K562 (cell line): ENCODE results near the gene MARCHF9. TPM values are rescaled to one million over a fixed set of nuclear protein-coding genes. Genes with fewer than 3 reads are reported as not detected.

ENCODE experiments used
- CBX3 ChIP-seq, 2 experiments: IDR thresholded peaks; 1 replicate in 1 of 2; 2 replicates in 1 of 2; pipeline ENCODE4 v1.6.1; 2012; ENCODE audit warnings: inconsistent platforms in 2 of 2, low read length in 2 of 2, borderline replicate concordance in 1 of 2, control low read depth in 1 of 2
- CEBPG ChIP-seq, 3 experiments: fragments of 200-800 bp in 1 of 3; sonication (Bioruptor generic) in 1 of 3; sonication (generic) in 1 of 3; formaldehyde crosslinking in 1 of 3; IDR thresholded peaks in 2 of 3; conservative IDR thresholded peaks in 1 of 3; 2 replicates each; pipeline versions ENCODE4 v1.6.1 to v1.8.0; 2016 to 2022; ENCODE audit warnings: missing compliant biosample characterization in 2 of 3, missing genetic modification characterization in 2 of 3, mild to moderate bottlenecking in 1 of 3, missing genetic modification reagents in 1 of 3
- CREB1 ChIP-seq, 2 experiments: sonication (generic) in 1 of 2; formaldehyde crosslinking in 1 of 2; IDR thresholded peaks; 2 replicates each; pipeline versions ENCODE4 v1.6.1 to v1.8.0; 2012 to 2022; ENCODE audit warnings: inconsistent platforms in 1 of 2, mild to moderate bottlenecking in 1 of 2, missing genetic modification reagents in 1 of 2, moderate library complexity in 1 of 2
- FIP1L1 ChIP-seq: fragments of 200-400 bp; formaldehyde crosslinking; IDR thresholded peaks from 2 replicates; pipeline ENCODE4 v1.6.1; 2018; ENCODE audit warnings: mild to moderate bottlenecking, low read depth, low read length; ENCODE audit not compliant: poor library complexity, severe bottlenecking
- FOSL1 ChIP-seq: fragments of 200-800 bp; sonication (Bioruptor generic); conservative IDR thresholded peaks from 2 replicates; pipeline ENCODE4 v1.6.1; 2016; ENCODE audit warnings: missing genetic modification characterization, missing compliant biosample characterization
- FOXA1 ChIP-seq: fragments of 450-650 bp; IDR thresholded peaks from 2 replicates; pipeline ENCODE4 v1.6.1; 2016; ENCODE audit warnings: mild to moderate bottlenecking, borderline replicate concordance
- MECOM ChIP-seq: fragments of 250-450 bp; sonication (Bioruptor Pico); IDR thresholded peaks from 2 replicates; pipeline ENCODE4 v1.8.0; 2022; ENCODE audit warnings: inconsistent platforms
- RBM34 ChIP-seq: fragments of 200-400 bp; formaldehyde crosslinking; IDR thresholded peaks from 2 replicates; pipeline ENCODE4 v1.6.1; 2018; ENCODE audit warnings: low read length, borderline replicate concordance; ENCODE audit not compliant: insufficient read depth
- SMAD2 ChIP-seq: fragments of 150-350 bp; IDR thresholded peaks from 2 replicates; pipeline ENCODE4 v1.6.1; 2014; ENCODE audit warnings: low read depth, mild to moderate bottlenecking, low read length
- ZFP30 ChIP-seq: fragments of 250-450 bp; sonication (Bioruptor Pico); IDR thresholded peaks from 2 replicates; pipeline ENCODE4 v1.8.0; 2022; ENCODE audit warnings: moderate library complexity, mild to moderate bottlenecking, inconsistent platforms, borderline replicate concordance
- ZNF12 ChIP-seq: sonication (generic); formaldehyde crosslinking; IDR thresholded peaks from 2 replicates; pipeline ENCODE4 v1.4.0; 2020; ENCODE audit warnings: mild to moderate bottlenecking, missing genetic modification reagents
- ZNF354B ChIP-seq: fragments of 250-450 bp; sonication (Bioruptor Pico); IDR thresholded peaks from 2 replicates; pipeline ENCODE4 v1.4.0; 2020
- ZNF445 ChIP-seq: fragments of 250-450 bp; sonication (Bioruptor Pico); IDR thresholded peaks from 2 replicates; pipeline ENCODE4 v1.4.0; 2020; ENCODE audit warnings: low read depth, mild to moderate bottlenecking, moderate library complexity
- polyA plus RNA-seq, 8 experiments: library from polyadenylated mRNA; depleted of rRNA in 4 of 8; stranded (reverse) in 5 of 8; unstranded in 3 of 8; fragments of >200 nt; fragmentation: Nextera tagmentation in 2 of 8; fragmentation: Illumina TruSeq in 1 of 8; extraction: Ambion mirVana in 2 of 8; extraction: Trizol in 1 of 8; gene quantifications; 2 replicates each; pipeline versions ENCODE4 v1.2.1 to v1.2.3, GENCODE V29; 2011 to 2014; ENCODE audit warnings: inconsistent platforms in 1 of 8, missing spikeins in 1 of 8
- total RNA-seq, 7 experiments: library from RNA; depleted of rRNA in 6 of 7; stranded (reverse); fragments of >200 nt in 6 of 7; fragmentation: Illumina TruSeq in 2 of 7; extraction: Trizol in 2 of 7; gene quantifications; 2 replicates each; pipeline versions ENCODE4 v1.2.1 to v1.2.3, GENCODE V29; 2011 to 2021; ENCODE audit warnings: low replicate concordance in 1 of 7
- TF ChIP-seq, protein P1 (sequence below), 2 experiments: fragments of 450-650 bp in 1 of 2; IDR thresholded peaks; 2 replicates each; pipeline ENCODE4 v1.6.1; 2011 to 2017; ENCODE audit warnings: low read depth in 2 of 2, antibody characterized with exemption in 1 of 2, borderline replicate concordance in 1 of 2, low read length in 1 of 2, mild to moderate bottlenecking in 1 of 2, mixed read lengths in 1 of 2; ENCODE audit not compliant: control insufficient read depth in 1 of 2
- TF ChIP-seq, protein P2 (sequence below): fragments of 450-650 bp; IDR thresholded peaks from 2 replicates; pipeline ENCODE4 v1.6.1; 2017; ENCODE audit warnings: antibody characterized with exemption
- TF ChIP-seq, protein P3 (sequence below): sonication (generic); formaldehyde crosslinking; IDR thresholded peaks from 2 replicates; pipeline ENCODE4 v1.9.0; 2022; ENCODE audit warnings: mild to moderate bottlenecking, missing genetic modification reagents
- TF ChIP-seq, protein P4 (sequence below), 2 experiments: fragments of 250-450 bp in 1 of 2; fragments of 450-650 bp in 1 of 2; sonication (Bioruptor Pico) in 1 of 2; IDR thresholded peaks; 2 replicates each; pipeline versions ENCODE4 v1.6.1 to v1.8.0; 2016 to 2021; ENCODE audit warnings: mild to moderate bottlenecking in 2 of 2, moderate library complexity in 2 of 2, missing compliant biosample characterization in 1 of 2, missing genetic modification characterization in 1 of 2

Gene MARCHF9
- total and polyA plus RNA-seq, 9 of the 15 experiments (the other 6 are each of a cell fraction or from before 2014, with no cell fraction given), result 0.80 to 12.4 (median 6.2) TPM

DNA sequence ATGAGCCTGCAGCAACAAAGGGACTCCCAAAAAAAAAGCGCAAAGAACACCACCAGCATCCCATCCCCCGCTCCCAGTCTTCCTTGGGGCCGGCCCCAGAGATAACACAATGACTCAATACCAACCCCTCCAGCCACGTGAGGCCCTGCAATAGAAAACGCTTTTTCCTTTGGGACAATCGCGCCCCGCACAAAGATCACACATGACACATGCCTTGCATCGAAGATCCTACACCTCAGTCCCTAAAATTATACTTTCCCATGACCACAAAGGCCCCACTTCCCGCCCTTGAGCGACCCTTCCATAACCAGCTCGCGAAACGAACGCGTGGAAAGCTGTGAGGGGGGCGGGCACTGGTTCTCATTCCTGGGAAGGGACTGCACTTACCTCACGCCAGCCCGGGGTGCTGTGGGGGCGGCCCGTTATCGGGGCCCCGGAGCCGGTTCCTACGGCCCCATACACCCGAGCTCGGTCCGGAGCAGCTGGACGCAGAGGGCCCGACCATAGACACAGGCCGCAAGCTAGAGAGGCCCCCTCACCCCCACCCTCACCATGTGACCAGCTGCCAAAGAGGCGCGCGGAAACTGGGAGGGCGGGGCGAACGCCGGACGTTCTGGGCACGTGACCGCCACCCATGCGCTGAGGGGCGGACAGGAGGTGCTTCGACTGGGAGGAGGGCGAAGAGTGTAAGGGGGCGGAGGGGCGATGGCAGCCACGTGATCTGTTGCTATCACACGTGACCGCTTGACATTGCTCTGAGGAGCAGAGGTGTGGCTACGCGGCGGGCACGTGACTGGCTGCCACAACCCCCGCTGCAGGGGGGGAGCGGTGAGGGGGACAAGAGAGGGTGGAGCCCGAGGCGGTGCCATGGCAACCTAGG is 2.9 kb upstream of the MARCHF9 start, which contains the start of gene CDK4 (continued):
- TF ChIP-seq, protein P1, sequence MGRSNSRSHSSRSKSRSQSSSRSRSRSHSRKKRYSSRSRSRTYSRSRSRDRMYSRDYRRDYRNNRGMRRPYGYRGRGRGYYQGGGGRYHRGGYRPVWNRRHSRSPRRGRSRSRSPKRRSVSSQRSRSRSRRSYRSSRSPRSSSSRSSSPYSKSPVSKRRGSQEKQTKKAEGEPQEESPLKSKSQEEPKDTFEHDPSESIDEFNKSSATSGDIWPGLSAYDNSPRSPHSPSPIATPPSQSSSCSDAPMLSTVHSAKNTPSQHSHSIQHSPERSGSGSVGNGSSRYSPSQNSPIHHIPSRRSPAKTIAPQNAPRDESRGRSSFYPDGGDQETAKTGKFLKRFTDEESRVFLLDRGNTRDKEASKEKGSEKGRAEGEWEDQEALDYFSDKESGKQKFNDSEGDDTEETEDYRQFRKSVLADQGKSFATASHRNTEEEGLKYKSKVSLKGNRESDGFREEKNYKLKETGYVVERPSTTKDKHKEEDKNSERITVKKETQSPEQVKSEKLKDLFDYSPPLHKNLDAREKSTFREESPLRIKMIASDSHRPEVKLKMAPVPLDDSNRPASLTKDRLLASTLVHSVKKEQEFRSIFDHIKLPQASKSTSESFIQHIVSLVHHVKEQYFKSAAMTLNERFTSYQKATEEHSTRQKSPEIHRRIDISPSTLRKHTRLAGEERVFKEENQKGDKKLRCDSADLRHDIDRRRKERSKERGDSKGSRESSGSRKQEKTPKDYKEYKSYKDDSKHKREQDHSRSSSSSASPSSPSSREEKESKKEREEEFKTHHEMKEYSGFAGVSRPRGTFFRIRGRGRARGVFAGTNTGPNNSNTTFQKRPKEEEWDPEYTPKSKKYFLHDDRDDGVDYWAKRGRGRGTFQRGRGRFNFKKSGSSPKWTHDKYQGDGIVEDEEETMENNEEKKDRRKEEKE (IDR thresholded peaks at IDR 0.05; ENCODE audit: borderline replicate concordance in 1 of 2, control insufficient read depth in 1 of 2, low read depth in 2 of 2, low read length in 1 of 2), result 0 out of 4 replicates have a peak, but pooled peaks of 1 of the 2 experiments have one; percentile 25
- TF ChIP-seq RBM34, result no peak
- peak; percentile 74; the same call in 1 of the 2 replicates for TF ChIP-seq CREB1 (IDR thresholded peaks at IDR 0.05)
- peak; percentile 87 for TF ChIP-seq CREB1 (CRISPR knock-in tag; IDR thresholded peaks at IDR 0.05)
- TF ChIP-seq FIP1L1, result peak; percentile 76
- TF ChIP-seq, protein P2, sequence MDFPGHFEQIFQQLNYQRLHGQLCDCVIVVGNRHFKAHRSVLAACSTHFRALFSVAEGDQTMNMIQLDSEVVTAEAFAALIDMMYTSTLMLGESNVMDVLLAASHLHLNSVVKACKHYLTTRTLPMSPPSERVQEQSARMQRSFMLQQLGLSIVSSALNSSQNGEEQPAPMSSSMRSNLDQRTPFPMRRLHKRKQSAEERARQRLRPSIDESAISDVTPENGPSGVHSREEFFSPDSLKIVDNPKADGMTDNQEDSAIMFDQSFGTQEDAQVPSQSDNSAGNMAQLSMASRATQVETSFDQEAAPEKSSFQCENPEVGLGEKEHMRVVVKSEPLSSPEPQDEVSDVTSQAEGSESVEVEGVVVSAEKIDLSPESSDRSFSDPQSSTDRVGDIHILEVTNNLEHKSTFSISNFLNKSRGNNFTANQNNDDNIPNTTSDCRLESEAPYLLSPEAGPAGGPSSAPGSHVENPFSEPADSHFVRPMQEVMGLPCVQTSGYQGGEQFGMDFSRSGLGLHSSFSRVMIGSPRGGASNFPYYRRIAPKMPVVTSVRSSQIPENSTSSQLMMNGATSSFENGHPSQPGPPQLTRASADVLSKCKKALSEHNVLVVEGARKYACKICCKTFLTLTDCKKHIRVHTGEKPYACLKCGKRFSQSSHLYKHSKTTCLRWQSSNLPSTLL, result 0 out of 2 replicates have a peak, but pooled peaks have one; percentile 61
- no peak; the same call in 1 of the 2 replicates for TF ChIP-seq ZNF12 (CRISPR knock-in tag)
- TF ChIP-seq SMAD2, result no peak
- TF ChIP-seq CBX3 (IDR thresholded peaks at IDR 0.05; ENCODE audit: borderline replicate concordance in 1 of 2, low read length in 2 of 2), result peak in 1 of 2 experiments; percentile 71; a peak in 1 of 3 replicates
- TF ChIP-seq ZNF445 (CRISPR knock-in tag), result 0 out of 2 replicates have a peak, but pooled peaks have one; percentile 58
- TF ChIP-seq, protein P3, sequence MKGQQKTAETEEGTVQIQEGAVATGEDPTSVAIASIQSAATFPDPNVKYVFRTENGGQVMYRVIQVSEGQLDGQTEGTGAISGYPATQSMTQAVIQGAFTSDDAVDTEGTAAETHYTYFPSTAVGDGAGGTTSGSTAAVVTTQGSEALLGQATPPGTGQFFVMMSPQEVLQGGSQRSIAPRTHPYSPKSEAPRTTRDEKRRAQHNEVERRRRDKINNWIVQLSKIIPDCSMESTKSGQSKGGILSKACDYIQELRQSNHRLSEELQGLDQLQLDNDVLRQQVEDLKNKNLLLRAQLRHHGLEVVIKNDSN, result peak; percentile 99
- TF ChIP-seq FOXA1, result no peak
- TF ChIP-seq CEBPG (CRISPR knock-in tag; IDR thresholded peaks at IDR 0.05), result peak; percentile 74; the same call in 1 of the 2 replicates
- peak; percentile 69 to 74 for TF ChIP-seq CEBPG (tag; conservative IDR thresholded peaks at IDR 0.05 in 1 of 2, IDR thresholded peaks at IDR 0.05 in 1 of 2)
- TF ChIP-seq FOSL1, result peak; percentile 98
- no peak for TF ChIP-seq ZFP30
- TF ChIP-seq, protein P4, sequence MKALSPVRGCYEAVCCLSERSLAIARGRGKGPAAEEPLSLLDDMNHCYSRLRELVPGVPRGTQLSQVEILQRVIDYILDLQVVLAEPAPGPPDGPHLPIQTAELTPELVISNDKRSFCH (CRISPR knock-in tag; IDR thresholded peaks at IDR 0.05), result no peak
- TF ChIP-seq, protein P4 (tag; IDR thresholded peaks at IDR 0.05), result peak; percentile 77; the same call in 1 of the 2 replicates
- no peak for TF ChIP-seq MECOM (CRISPR knock-in tag)
- no peak for TF ChIP-seq ZNF354B (CRISPR knock-in tag)
